Measurements from ENCODE around the gene FLOT1.

DNA sequence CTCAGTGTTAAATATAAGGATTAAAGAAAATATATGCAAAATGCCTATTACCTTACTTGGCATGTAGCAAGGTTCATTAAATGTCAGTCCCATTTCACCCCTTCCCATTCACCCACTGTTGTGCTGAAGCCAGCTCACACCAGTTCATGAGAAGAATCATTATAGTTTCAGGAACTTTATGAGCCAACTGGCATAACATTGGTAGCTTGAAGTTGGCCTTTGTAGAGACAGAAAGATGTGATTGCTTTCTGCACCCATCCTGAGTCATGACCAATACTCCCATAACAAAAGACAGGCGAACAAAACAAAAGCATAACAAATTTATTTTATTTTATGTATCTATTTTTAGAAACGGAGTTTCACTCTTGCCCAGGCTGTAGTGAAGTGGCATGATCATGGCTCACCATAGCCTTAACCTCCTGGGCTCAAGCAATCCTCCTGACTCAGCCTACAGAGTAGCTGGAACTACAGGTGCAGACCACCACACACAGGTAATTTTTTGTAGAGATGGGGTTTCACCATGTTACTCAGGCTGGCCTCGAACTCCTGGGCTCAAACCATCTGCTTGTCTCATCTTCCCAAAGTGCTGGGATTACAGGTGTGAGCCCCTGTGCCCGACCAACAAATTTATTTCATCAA is 19.4 kb upstream of the FLOT1 start:
- TF ChIP-seq EZH2 (optimal IDR thresholded peaks at IDR 0.05; ENCODE audit: low read depth, low read length), result no peak
- TF ChIP-seq, protein P1, sequence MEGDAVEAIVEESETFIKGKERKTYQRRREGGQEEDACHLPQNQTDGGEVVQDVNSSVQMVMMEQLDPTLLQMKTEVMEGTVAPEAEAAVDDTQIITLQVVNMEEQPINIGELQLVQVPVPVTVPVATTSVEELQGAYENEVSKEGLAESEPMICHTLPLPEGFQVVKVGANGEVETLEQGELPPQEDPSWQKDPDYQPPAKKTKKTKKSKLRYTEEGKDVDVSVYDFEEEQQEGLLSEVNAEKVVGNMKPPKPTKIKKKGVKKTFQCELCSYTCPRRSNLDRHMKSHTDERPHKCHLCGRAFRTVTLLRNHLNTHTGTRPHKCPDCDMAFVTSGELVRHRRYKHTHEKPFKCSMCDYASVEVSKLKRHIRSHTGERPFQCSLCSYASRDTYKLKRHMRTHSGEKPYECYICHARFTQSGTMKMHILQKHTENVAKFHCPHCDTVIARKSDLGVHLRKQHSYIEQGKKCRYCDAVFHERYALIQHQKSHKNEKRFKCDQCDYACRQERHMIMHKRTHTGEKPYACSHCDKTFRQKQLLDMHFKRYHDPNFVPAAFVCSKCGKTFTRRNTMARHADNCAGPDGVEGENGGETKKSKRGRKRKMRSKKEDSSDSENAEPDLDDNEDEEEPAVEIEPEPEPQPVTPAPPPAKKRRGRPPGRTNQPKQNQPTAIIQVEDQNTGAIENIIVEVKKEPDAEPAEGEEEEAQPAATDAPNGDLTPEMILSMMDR (IDR thresholded peaks at IDR 0.05; ENCODE audit: low read length), result no peak
